ENCODE results near the gene FTSJ3.

Gene FTSJ3

GRCh38 chr17:63774969-63775265, 52.5 kb downstream of the FTSJ3 start:
- Histone ChIP-seq H3F3A (ENCODE audit: insufficient read depth, low read length) (peaks cover 14% of the 10 kb centered on the region), H3K9me3 (replicated peaks; ENCODE audit: insufficient read depth, low read length) (no peaks in the 10 kb centered on the region), H3K79me2 (ENCODE audit: low read length) (peaks cover 92% of the 10 kb centered on the region), H3K4me3 (ENCODE audit: low read length) (peak overlapping the region; percentile 93), H3K4me1 (ENCODE audit: low read length) (peaks cover 12% of the 10 kb centered on the region; the same call in 1 of the 2 replicates), H3K4me2 (ENCODE audit: low read depth, low read length) (peak overlapping the region; percentile 61), H2AFZ (ENCODE audit: low read length) (no peak overlapping the region), H4K20me1 (ENCODE audit: insufficient read depth, low read length) (peaks cover 10% of the 10 kb centered on the region), H3K36me3 (replicated peaks; ENCODE audit: insufficient read depth, low read length) (peaks cover 3% of the 10 kb centered on the region; the same call in 1 of the 2 replicates), H3K9ac (ENCODE audit: low read length) (peak overlapping the region; percentile 87), H3K27ac (ENCODE audit: low read length) (no peak overlapping the region; the same call in 1 of the 2 replicates), H3K9me2 (replicated peaks; ENCODE audit: insufficient read depth, low read length) (no peaks in the 10 kb centered on the region), H3K27me3 (replicated peaks; ENCODE audit: insufficient read depth, low read length) (no peaks in the 10 kb centered on the region)
- peak; percentile 36 for DNase-seq
- TF ChIP-seq EZH2 (optimal IDR thresholded peaks at IDR 0.05; ENCODE audit: low read depth, low read length) (no peak), EZH2phosphoT487 (IDR thresholded peaks at IDR 0.05; ENCODE audit: low read length) (no peak)
- TF ChIP-seq, protein P1, sequence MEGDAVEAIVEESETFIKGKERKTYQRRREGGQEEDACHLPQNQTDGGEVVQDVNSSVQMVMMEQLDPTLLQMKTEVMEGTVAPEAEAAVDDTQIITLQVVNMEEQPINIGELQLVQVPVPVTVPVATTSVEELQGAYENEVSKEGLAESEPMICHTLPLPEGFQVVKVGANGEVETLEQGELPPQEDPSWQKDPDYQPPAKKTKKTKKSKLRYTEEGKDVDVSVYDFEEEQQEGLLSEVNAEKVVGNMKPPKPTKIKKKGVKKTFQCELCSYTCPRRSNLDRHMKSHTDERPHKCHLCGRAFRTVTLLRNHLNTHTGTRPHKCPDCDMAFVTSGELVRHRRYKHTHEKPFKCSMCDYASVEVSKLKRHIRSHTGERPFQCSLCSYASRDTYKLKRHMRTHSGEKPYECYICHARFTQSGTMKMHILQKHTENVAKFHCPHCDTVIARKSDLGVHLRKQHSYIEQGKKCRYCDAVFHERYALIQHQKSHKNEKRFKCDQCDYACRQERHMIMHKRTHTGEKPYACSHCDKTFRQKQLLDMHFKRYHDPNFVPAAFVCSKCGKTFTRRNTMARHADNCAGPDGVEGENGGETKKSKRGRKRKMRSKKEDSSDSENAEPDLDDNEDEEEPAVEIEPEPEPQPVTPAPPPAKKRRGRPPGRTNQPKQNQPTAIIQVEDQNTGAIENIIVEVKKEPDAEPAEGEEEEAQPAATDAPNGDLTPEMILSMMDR (IDR thresholded peaks at IDR 0.05; ENCODE audit: low read length), result no peak

DNA sequence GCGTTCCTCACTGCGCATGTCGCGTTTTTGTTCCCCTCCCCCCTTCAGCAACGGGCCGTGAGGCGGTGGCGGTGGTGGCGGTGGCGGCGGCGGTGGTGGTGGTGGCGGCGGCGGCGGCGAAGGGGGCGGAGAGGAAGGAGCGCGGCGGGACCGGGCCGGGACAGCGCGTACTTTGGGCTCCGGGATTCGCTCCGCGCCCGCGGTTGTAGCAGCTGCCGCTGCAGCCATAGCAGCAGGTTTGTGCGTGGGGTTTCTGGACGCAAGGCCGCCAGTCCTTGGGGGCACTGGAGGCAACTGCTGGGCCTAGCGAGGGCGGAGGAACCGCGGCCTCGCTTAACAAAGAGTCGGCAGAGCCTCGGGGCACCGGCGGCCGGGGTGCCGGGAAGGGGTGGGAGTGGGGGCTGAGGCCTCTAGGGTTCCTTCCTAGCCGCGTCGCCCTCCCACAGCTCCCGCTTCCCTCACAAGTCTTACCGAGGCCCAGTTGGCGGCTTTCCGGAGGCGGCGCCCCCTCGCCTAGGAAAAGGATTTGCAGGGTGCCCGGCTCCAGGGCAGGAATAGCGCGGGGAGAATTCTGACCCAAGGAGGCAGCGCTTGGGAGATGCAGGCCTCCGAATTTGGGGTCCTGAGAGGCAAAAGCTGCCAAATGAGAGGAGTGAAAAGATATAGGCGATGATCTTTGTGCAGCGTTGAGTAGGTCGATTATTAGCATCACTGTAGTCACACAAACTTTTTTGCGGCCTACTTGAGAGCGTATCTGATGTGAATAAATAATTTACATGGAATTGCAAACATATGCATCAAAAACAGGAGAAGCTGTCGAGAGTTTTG, 53.1 kb downstream of the FTSJ3 start, which contains the start of gene DDX42:
DDX42 (plus strand) TSS at position 30 of the 828 bp plus-strand sequence. CDS start 12,880 bp downstream, outside the sequence.
- H4K20me1 ChIP-seq (ENCODE audit: insufficient read depth, low read length), result peaks cover 4% of the 10 kb centered on the region

DNA sequence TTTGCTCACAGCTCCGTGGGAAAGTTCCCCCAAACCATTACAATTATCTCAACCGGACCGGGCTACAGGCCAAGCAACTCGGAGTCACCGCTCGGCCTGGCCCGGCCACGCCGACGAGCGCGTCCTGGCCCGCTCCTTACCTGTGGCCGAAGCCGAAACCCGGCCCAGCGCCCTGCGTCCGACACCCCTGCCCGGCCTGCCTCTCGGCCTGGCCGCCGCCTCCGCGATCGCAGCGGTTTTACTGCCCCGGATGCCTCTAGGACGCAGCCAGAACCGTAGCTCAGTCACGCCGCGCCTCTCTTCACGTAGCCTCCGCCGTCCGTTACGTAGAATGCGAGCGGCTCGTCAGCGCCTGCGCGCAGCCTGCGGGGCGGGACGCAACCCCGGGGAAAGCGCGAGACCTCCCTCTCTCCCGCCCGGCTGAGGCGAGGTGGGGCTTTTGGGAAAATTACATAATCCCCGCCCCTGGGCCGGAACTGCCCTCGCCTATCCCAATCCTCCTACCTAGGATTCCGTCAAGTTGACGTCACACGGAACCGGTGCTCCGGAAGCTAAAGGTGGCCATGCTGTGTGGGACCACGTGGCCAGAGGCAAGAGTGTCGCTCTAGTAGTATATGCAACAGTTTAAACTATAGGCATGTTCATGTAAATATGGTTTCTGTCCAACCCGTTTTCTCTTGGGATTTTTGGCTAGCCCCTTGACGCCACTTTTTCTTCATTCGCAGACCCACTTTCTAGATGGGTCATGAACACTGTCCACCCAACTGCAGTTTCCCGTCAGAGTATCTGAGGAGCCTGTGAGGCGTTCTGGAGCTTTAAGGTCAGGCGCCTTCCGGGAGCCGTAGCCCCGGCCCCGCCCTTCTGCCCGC, 54.0 kb downstream of the FTSJ3 start, which contains the start of gene CCDC47:
CCDC47 (minus strand) TSS at position 326 of the 869 bp plus-strand sequence. CDS start 7,422 bp downstream, outside the sequence.
- H3K9me3 ChIP-seq (replicated peaks; ENCODE audit: insufficient read depth, low read length), result no peaks in the 10 kb centered on the region
- TF ChIP-seq, protein P1 (IDR thresholded peaks at IDR 0.05; ENCODE audit: low read length), result no peak
- TF ChIP-seq EZH2phosphoT487 (IDR thresholded peaks at IDR 0.05; ENCODE audit: low read length) (no peak), EZH2 (optimal IDR thresholded peaks at IDR 0.05; ENCODE audit: low read depth, low read length) (no peak)
- peak; percentile 99 for DNase-seq
- peaks cover 14% of the 10 kb centered on the region for H3F3A ChIP-seq (ENCODE audit: insufficient read depth, low read length)
- H2AFZ ChIP-seq (ENCODE audit: low read length), result peak within 1 kb of the TSS; percentile 90
- peak within 1 kb of the TSS; percentile 63 for H3K4me2 ChIP-seq (ENCODE audit: low read depth, low read length)
- H3K4me3 ChIP-seq (ENCODE audit: low read length), result peak within 1 kb of the TSS; percentile 93
- peaks cover 12% of the 10 kb centered on the region; the same call in 1 of the 2 replicates for H3K4me1 ChIP-seq (ENCODE audit: low read length)
- peaks cover 92% of the 10 kb centered on the region for H3K79me2 ChIP-seq (ENCODE audit: low read length)
- H3K36me3 ChIP-seq (replicated peaks; ENCODE audit: insufficient read depth, low read length), result 0 out of 2 replicates have a peak, but pooled peaks cover 3% of the 10 kb centered on the region
- no peaks in the 10 kb centered on the region for H3K27me3 ChIP-seq (replicated peaks; ENCODE audit: insufficient read depth, low read length)
- peak within 1 kb of the TSS; percentile 87 for H3K9ac ChIP-seq (ENCODE audit: low read length)
- no peaks in the 10 kb centered on the region for H3K9me2 ChIP-seq (replicated peaks; ENCODE audit: insufficient read depth, low read length)
- H4K20me1 ChIP-seq (ENCODE audit: insufficient read depth, low read length), result 0 out of 2 replicates have a peak, but pooled peaks cover 3% of the 10 kb centered on the region
- peak within 1 kb of the TSS; percentile 93 for H3K27ac ChIP-seq (ENCODE audit: low read length)

More for the DNA sequence above, 53.1 kb downstream of the FTSJ3 start, which contains the start of gene DDX42:
- Histone ChIP-seq H3K9me2 (replicated peaks; ENCODE audit: insufficient read depth, low read length) (no peaks in the 10 kb centered on the region), H3K9me3 (replicated peaks; ENCODE audit: insufficient read depth, low read length) (no peaks in the 10 kb centered on the region), H3K27me3 (replicated peaks; ENCODE audit: insufficient read depth, low read length) (no peaks in the 10 kb centered on the region), H3K36me3 (replicated peaks; ENCODE audit: insufficient read depth, low read length) (peaks cover 3% of the 10 kb centered on the region; the same call in 1 of the 2 replicates), H3F3A (ENCODE audit: insufficient read depth, low read length) (peaks cover 14% of the 10 kb centered on the region), H3K79me2 (ENCODE audit: low read length) (peaks cover 92% of the 10 kb centered on the region), H3K9ac (ENCODE audit: low read length) (peak within 1 kb of the TSS; percentile 87), H3K4me2 (ENCODE audit: low read depth, low read length) (peak within 1 kb of the TSS; percentile 63), H3K4me1 (ENCODE audit: low read length) (peaks cover 12% of the 10 kb centered on the region; the same call in 1 of the 2 replicates), H2AFZ (ENCODE audit: low read length) (peak within 1 kb of the TSS; percentile 90), H3K4me3 (ENCODE audit: low read length) (peak within 1 kb of the TSS; percentile 93), H3K27ac (ENCODE audit: low read length) (peak within 1 kb of the TSS; percentile 93)
- DNase-seq, result no peak
- no peak for TF ChIP-seq EZH2 (optimal IDR thresholded peaks at IDR 0.05; ENCODE audit: low read depth, low read length)
- TF ChIP-seq, protein P1 (IDR thresholded peaks at IDR 0.05; ENCODE audit: low read length), result peak; percentile 8; the same call in 1 of the 2 replicates
- no peak for TF ChIP-seq EZH2phosphoT487 (IDR thresholded peaks at IDR 0.05; ENCODE audit: low read length)
